ENCODE results near the gene LPP.

- TF ChIP-seq CEBPB (IDR thresholded peaks at IDR 0.05; ENCODE audit: borderline replicate concordance, low read depth, low read length) (no peak), GABPA (IDR thresholded peaks at IDR 0.05; ENCODE audit: low read depth, low read length) (no peak), GABPA (CRISPR knock-in tag; IDR thresholded peaks at IDR 0.05; ENCODE audit: low read depth) (no peak), JARID2 (CRISPR knock-in tag; IDR thresholded peaks at IDR 0.05; ENCODE audit: insufficient replicate concordance) (no peak), ZKSCAN5 (CRISPR knock-in tag; IDR thresholded peaks at IDR 0.05) (no peak), POLR2A (IDR thresholded peaks at IDR 0.05; ENCODE audit: insufficient read depth in 1 of 2, low read depth in 2 of 2, low read length in 2 of 2) (no peak), EZH2 (conservative IDR thresholded peaks at IDR 0.05; ENCODE audit: low read depth, low read length) (no peak), ZSCAN22 (CRISPR knock-in tag; IDR thresholded peaks at IDR 0.05) (no peak), BHLHE40 (IDR thresholded peaks at IDR 0.05; ENCODE audit: low read length) (no peak), ATF2 (CRISPR knock-in tag; IDR thresholded peaks at IDR 0.05) (no peak), ZZZ3 (CRISPR knock-in tag; IDR thresholded peaks at IDR 0.05; ENCODE audit: borderline replicate concordance) (no peak), CTCF (CRISPR knock-in tag; IDR thresholded peaks at IDR 0.05) (no peak), CENPBD1 (CRISPR knock-in tag; IDR thresholded peaks at IDR 0.05; ENCODE audit: borderline replicate concordance, low read depth) (no peak)
- TF ChIP-seq, protein P1, sequence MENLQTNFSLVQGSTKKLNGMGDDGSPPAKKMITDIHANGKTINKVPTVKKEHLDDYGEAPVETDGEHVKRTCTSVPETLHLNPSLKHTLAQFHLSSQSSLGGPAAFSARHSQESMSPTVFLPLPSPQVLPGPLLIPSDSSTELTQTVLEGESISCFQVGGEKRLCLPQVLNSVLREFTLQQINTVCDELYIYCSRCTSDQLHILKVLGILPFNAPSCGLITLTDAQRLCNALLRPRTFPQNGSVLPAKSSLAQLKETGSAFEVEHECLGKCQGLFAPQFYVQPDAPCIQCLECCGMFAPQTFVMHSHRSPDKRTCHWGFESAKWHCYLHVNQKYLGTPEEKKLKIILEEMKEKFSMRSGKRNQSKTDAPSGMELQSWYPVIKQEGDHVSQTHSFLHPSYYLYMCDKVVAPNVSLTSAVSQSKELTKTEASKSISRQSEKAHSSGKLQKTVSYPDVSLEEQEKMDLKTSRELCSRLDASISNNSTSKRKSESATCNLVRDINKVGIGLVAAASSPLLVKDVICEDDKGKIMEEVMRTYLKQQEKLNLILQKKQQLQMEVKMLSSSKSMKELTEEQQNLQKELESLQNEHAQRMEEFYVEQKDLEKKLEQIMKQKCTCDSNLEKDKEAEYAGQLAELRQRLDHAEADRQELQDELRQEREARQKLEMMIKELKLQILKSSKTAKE (CRISPR knock-in tag; IDR thresholded peaks at IDR 0.05; ENCODE audit: borderline replicate concordance): no peak
Measured at GRCh38 chr3:188544012-188544411, 390.1 kb downstream of the LPP start.
